Umbilical cord (tissue), 2 donors: ENCODE data around the gene SLC16A4. TPM values are rescaled to one million over a fixed set of nuclear protein-coding genes. Genes with fewer than 3 reads are reported as not detected.
"Not testable (repeated sequence)": the region's sequence is repeated elsewhere in the genome, so short reads cannot be mapped to it uniquely, and the experiment has no call there.

Source experiments
- DNase-seq: peaks from one replicate; pipeline ENCODE4 v3.0.0-alpha.2; 2015; ENCODE audit warnings: low spot score
- total RNA-seq: library from RNA; depleted of rRNA; stranded (reverse); fragments of >200 nt; gene quantifications from one replicate; pipeline ENCODE4 v1.2.3, GENCODE V29; 2014; ENCODE audit warnings: low replicate concordance; ENCODE audit not compliant: insufficient read depth

SLC16A4 gene
- total RNA-seq: 14.4 TPM

DNA sequence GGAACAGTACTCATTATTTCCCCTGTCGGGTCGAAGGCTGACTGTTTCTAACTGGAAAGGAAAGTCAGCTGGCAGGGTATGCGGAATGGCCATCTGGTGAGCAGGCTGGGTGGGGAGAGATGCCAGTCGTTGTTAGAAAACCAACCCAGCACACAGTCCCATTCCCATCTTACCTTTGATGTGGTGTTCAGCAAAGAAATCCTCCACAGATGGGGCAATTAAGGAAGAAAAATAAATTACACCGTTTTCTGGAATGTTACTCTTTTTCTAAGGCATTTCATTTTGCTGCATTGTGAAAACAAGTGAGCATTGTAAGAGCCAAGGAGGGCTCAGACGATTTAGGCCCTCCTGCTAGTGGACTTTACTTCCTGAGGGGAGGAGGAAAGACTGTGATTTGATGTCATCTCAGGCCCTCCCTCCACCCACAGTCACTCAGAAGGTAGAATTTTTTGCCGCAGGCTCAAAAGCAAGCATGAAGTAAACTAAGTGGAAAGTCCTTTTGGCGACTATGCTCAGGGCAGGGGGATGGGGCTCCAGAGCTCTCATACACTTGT lies at the start of gene SLC16A4:
Gene SLC16A4 (minus strand): TSS at position 335 of the 554 bp plus-strand sequence. CDS start 1,703 bp downstream, outside the sequence.
- peak; percentile 40 for DNase-seq

DNA sequence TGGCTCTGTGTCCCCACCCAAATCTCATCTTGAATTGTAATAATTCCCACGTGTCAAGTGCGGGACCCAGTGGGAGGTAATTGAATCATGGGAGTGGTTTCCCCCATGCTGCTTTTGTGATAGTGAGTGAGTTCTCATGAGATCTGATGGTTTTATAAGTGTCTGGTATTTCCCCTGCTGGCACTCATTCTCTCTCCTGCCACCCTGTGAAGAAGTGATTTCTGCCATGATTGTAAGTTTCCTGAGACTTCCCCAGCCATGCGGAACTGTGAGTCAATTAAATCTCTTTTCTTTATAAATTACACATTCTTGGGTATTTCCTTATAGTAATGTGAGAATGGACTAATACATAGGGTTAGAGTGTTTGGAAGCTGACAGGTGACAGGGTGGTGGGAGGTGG lies 49.0 kb upstream of the SLC16A4 start:
- not testable (repeated sequence) for DNase-seq

DNA sequence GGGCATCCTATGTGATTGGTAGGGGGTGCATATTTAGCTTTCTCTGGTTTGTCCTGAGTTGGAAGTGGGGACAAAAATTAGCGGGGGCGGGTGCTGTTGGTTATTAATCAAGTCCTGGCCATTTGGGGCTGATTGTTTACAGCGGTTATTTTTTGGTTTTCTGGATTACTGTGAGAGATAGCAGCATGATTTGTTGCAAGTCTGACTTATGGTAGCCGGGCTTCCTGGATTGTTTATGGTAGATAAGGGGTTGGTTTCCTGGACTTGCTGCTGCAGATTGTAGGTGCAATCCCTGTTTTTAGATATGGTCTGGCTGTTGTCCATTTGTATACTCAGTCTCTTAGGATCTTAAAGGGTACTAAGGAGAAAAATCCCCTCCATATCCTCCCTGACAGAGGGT lies 48.1 kb upstream of the SLC16A4 start:
- DNase-seq: peak; percentile 68

DNA sequence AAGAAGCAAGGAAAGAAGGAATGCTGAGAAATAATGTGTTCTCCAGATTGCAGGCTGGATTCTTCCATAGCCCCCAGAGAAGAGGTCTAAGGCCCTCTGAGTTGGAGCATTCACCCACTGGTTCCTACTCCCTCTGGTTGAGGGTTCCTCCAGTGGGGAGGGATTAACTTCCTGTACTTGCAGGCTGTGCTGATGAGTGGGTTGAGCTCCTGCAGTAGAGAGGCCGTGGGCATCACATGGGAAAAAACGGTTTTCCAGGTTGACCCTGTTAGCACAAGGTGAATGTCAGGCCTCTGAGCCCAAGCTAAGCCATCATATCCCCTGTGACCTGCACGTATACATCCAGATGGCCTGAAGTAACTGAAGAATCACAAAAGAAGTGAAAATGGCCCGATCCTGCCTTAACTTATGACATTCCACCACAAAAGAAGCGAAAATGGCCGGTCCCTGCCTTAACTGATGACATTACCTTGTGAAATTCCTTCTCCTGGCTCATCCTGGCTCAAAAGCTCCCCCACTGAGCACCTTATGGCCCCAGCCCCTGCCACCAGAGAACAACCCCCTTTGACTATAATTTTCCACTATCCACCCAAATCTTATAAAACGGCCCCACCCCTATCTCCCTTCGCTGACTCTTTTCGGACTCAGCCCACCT lies 46.9 kb upstream of the SLC16A4 start:
- DNase-seq: not testable (repeated sequence)

DNA sequence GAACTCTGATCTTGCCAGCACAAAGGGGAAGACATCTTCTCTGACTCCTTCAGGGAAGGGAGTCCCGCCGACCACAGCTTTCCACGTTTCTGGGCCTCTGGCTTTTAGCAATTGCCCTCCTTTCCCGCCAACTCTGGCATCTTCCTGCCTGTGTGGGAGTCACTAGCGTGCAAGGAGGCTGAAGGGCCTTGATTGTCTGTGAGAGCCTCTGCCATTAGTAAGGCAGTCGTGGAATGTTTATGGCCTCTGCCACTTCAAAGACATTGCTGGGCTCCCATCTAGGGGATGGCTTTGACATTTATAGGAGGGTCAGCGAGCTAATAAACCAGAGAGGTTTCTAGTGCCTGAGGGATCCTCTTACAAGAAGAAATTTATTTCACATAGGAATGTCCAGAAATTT lies 45.8 kb upstream of the SLC16A4 start:
- no peak for DNase-seq

DNA sequence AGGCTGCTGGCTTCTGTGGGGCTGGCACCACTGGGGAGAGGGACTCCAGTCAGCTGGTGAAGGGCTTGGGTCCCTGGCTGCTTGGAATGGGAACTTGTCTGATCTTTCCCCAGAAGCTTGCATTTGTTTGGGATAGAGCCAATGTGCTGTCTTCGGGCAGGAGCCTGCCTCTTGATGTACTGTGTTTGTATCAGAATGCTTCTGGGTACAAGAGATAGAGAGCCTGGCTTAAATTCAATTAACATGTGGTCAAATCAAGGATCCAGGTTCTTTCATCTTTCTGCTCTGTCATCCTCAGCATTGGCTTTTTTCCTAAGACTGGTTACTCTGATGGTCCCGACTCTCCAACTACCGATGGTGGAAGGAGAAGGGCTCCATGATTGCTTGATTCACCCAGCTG lies 44.1 kb upstream of the SLC16A4 start:
- DNase-seq: no peak

DNA sequence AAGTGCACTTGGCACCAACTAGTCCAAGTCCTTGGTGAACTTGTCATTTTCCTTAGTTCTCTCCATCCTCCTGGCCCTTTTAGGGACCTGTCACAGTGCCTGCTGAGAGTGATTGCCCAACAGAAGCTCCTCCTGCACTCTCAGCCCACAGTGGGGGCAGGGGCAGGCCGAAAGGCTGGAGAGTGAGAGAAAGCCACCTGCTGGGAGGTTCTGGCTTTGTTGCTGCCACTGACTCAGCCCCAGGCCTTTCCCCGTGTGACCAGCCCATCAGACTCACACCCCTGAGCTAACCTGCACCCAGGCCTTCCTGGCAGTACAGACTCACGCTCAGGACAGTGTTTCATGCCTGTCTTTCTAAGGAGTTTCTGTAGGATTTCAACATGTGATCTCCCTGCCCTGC lies 43.0 kb upstream of the SLC16A4 start:
- DNase-seq: no peak

DNA sequence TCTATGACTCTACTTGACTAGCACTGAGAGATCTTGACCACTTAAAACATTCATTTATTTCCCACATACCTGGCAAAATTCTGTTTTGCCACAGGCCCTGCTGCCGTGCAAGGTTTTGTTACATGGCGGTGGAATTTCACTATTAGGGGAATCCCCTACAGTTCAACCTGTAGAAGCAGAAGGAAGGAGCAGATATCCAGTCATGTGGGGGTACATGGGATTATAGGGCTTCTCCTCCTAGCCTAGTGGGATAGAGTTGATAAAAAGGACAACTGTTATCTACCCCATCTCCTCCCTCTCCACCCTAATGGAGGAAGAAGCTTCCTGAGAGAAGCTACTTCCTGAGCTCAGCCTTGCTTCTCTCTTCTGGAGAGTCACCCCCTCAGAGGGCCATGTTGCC lies 42.4 kb upstream of the SLC16A4 start:
- DNase-seq: no peak

DNA sequence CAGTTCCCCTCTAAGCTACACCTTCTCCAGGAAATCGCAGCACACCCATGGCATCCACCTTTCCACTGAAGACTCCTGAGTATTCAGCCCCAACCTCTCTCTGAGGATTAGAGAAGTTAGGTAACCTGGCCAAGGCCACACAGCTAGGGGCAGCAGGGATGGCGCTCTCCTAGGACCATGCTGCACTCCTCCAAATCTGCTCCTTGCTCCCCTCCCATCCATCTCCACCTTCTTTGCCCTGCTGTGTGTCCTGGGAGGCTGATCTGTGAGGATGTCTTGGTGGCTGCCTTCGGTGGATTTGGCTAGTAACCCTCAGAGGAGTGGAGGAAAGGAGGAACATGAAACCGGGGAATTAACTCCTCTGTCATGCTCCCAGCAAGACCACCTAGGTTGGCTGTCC lies 40.1 kb upstream of the SLC16A4 start:
- DNase-seq: no peak

DNA sequence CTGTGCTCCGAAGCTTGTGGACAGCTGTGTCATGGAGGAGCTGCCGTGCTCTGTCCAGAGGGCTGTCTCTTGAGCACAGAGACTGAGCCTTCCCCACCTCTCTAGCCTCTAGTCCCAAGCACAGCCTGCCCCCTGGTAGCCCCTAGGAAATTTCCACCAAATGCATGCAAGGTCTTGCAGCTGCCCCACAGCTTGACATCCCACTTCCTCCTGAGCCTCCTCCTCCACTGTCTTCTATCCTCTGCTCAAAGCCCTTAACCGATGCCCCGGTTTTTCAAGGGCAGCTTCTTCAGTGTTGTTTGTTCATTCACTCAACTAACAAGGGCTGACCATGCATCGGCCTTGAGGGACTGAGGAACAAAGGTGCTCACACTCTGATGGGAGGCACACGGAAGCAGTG lies 39.5 kb upstream of the SLC16A4 start:
- DNase-seq: no peak

DNA sequence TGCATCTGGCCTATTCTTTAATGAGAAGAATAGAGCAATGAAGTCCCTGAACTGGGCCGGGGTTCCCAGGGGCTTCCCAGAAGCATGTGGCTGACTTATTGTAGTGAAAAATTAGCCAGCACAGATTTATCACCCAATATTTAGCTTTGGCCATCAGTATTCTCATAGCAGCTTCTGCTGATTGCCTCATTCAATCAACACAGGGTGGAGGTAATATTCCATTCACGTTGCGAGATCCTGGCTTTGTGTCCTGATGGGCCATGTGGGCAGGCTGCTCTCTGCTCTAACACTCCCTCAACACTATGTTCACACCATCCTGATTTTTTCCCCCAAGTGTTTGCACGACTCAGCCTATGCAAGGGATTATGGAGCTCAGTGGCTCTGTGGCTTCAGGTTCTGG lies 38.1 kb upstream of the SLC16A4 start:
- no peak for DNase-seq

DNA sequence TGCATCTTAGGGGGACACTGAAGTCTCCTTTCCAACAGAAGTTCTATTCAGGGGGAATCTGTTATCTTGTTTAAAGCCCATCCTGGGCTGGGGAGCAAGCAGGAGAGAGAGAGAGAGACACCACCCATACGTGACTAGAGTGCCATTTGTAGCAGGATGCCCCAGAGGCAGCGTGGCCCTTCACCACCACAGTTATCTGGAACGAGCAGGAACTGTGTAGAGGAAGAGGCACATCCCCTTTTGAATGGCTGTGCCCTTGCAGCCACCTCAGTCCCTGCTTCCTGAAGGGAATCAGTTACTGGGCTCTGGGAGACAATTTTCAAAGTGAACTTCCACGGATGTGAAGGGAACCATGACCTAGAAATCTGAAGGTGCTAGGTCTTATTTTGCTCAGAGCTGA lies 36.0 kb upstream of the SLC16A4 start:
- DNase-seq: no peak

DNA sequence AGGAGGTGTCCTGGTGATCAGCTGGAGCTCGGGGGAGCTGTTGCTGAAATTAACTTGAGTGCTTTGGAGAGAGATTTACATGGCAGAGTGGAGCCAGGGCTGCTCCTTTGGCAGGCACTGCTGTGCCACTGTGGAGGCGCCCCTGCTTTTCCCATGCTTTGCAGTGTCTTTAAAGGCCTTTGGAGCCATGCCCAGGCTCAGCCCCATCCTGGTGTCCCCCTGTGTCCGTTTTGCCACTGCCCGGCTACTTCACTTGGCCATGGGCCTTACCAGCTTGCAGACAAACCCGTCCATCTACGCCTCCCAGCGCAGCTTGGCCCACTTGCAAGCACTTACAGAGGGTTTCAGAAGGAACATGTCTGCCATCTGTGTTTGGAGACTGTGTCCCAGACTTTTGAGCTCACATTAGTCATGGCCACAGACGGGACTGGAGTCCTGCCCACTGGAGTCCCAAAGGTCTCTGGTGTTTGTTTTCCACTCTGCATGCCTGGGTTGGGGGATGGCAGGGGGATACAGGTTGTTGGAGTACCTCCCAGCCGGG lies 34.9 kb upstream of the SLC16A4 start:
- no peak for DNase-seq

DNA sequence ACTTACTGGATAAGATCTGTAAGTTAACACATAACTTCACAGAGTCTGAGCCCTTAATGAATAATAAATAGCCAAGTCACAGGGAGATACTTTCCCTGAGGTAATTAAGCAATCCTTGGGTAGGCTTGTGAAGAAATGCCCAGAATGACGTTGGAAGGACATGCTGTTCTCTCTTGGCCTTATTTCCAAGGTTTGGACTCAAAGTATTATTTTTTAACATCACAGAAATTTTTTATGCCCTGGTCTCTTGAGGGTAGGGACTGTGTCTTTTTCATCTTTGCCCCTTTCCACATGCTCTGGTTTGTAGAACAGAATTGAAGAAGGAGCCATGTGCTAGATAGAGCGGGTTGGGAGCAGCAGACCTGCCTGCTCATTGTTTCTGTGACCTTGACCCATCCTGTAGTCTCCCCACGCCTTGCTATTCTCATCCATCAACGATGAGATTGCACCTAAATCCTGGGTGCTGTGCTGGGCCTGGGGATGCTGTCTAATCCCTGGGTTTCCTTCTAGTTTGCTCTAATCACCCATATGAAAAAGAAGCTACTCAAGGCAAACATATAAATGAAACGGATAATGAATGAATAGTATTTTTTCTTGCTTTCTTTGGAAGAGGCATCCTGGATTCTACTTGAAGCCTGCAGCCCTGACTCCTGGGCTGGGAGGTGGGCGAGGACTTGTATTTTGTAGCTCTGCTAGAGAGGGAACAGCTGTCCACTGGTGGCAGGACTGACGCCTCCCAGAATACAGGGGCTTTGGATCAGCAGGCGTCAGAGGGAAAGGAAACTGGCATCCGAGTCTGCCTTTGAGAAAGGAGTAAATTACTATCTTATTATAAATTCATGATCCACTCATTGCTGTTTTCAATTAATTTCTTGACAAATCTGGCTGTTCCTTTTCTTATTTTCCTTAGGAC lies 34.1 kb upstream of the SLC16A4 start:
- no peak for DNase-seq

DNA sequence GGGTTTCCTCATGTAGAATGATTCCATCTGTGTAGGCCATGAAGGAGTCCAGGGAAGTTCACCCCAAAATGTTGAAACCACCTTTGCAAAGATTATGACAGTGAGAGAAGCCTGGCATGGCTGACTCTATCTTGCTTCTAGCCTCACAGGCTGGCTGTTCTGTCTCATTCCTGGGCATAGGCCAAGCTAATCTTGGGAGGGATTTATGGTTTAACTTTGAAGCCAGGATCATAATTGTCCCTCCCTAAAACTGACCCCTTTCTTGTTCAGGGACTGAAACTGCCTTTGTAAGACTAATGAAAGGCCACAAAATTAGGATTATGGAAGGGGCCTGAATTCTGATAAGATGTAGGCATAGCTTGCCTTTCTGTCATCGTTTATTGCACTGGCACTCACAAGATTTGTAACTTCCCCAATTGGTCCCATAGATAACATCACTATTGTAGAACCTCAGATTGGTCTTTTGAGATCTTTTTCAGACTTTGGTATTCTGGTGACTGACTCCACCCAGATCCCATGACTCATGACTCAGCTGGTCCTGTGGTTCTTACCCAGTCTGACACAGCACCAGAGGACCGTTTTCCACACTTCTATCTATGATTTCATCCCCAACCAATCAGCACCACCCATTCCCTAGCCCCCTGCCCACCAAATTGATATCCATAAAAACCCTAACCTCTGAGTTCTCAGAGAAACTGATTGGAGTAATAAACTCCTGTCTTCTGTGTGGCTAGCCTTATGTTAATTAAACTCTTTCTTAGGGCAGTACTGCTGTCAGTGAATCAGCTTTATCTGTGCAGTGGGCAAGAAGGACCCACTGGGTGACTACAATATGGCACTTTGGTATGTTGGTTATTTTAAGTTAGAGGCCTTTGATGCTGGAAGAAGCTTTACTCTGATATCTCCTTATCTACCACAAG lies 30.3 kb upstream of the SLC16A4 start:
- peak; percentile 31 for DNase-seq

DNA sequence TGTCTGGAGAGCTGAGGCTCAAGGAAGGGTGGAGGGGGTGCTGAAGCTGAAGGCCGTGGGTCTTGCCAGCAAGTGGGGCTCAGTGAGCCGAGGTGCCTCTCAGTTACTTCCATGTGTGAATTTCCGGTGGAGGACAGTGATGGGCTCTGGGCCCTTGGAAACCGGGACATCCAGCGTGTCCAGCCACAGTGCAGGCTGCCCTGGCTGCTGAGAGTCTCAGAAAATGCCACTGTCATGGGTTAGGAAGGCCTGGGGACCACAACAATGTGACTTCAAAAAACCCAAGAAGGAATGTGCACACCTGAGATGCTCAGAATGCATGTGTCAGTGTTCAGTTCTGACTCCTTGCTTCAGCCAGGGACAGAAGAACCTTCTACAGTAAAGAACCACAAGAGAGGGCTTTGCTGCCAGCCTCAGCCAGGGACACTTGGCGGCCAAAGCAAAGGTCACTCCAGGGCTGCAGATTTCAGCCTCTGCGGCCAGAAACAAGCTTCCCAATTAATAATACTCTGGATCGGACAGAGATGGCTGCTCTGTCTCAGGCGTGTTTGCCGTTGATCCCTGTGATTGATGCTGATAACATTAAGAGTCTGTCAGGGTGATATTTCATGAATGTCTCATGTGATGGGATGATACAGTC lies 29.3 kb upstream of the SLC16A4 start:
- no peak for DNase-seq

DNA sequence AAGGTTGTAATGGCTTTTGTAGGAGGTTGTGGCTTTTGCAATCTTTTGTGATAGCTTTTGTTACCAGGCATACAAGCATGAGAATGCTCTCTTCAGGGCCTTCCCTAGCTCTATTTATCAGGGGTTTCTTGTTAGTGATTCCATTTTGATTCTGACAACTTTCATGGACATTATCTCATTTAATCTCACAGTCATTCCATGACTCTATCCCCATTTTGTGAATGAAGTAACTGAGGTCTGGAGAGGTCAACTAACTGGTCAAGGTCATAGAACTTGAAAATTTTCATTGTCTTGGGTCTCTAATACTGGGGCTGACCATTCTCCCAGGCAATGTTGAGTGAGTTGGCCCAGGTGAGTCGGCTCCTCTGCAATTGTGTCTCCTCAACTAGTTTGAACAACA lies 27.9 kb upstream of the SLC16A4 start:
- no peak for DNase-seq

DNA sequence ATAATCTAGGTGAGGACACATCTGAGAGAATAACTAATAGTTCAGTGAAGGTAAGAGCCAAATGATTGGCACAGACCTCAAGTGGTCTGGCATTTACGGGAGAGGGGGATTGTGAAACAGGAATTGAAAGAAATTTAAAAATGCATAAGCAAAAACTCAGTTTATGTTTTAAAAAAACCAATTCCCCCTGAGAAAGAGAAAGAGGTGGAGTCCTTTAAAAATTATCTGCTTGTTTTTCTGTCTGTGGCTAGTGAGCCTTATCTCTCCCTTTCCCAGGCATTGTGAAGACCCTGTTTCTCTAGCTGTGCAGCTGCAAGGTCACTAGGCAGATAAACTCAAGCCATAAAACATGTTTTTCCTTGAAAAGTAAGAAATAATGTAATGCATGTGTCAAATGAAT lies 22.2 kb upstream of the SLC16A4 start:
- not testable (repeated sequence) for DNase-seq

DNA sequence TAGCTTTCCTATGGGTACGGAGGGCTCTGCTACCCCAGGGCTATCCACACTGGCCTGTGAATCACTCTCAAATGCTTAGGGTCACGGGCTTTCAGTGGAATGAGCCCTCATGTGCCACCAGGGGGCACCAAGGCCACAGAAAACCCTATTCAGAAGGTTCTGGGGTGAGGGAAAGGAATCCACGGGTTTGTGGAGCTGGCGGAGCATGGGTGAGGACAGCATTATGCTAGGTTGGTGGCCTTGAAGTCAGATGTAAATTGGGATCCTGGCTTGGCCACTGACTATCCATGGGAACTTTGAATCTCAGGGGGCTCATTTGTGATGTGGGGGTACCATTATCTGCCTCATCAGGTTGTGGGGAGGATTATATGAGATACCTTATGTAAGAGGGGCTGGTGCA lies 21.8 kb upstream of the SLC16A4 start:
- DNase-seq: peak; percentile 82

DNA sequence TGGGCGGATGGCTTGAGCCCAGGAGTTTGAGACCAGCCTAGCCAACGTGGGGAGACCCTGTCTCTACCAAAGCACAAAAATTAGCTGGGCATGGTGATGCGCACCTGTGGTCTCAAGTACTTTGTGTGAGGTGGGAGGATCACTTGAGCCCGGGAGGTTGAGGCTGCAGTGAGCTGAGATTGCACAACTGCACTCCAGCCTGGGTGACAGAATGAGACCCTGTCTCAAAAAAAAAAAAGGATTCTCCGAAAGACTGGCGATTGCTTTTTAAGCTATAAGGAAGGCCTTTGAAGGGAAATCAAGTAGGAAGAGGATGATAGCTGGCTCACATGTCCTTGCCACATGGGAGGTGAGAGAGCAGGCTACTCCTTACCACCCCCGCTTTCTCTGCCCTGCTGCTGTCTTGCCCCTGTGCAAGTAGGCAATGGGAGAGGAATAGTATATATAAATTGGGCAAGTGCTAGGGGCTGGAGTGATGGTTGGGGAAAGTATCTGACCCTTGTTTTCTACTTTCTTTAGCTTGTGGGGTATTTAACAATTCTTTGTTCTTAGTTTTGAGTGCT lies 20.4 kb upstream of the SLC16A4 start:
- DNase-seq: no peak
